ENCODE measurements around the gene MLC1. TPM values are rescaled to one million over a fixed set of nuclear protein-coding genes. Genes with fewer than 3 reads are reported as not detected.

MLC1 gene
- total RNA-seq, 1 donor from 2014 or later = not detected

DNA sequence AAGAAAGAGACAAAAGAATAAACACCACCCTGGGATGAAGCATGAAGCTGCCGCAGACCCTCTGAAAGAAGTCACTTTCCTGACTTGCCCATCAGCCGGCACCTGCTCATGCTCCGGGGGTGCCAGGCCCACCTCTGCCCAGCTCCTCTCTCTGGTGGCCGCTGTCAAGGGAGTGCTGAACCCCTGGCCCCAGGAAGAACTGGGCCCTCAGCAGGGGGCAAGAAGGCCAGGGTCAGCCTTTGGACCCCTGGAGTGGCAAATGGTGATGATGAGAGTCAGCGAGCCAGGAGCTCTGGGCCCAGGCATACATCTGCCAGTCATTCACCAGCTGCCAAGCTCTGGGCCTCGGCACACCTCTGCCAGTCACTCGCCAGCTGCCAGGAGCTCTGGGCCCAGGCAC lies 44.5 kb downstream of the MLC1 start:
- no peaks in the 10 kb centered on the region for H4K20me1 ChIP-seq (ENCODE audit: low read depth)
- H3K4me1 Mint-ChIP-seq = no peaks in the 10 kb centered on the region
- no peak overlapping the region for H3K4me2 ChIP-seq
- H3F3A ChIP-seq (ENCODE audit: low read depth) = no peaks in the 10 kb centered on the region
- H3K79me2 ChIP-seq (ENCODE audit: low read depth) = no peaks in the 10 kb centered on the region
- no peak overlapping the region for H3K4me3 Mint-ChIP-seq
- TF ChIP-seq EZH2phosphoT487 (IDR thresholded peaks at IDR 0.05) (no peak), EZH2 (IDR thresholded peaks at IDR 0.05) (no peak)
- TF ChIP-seq, protein P1, sequence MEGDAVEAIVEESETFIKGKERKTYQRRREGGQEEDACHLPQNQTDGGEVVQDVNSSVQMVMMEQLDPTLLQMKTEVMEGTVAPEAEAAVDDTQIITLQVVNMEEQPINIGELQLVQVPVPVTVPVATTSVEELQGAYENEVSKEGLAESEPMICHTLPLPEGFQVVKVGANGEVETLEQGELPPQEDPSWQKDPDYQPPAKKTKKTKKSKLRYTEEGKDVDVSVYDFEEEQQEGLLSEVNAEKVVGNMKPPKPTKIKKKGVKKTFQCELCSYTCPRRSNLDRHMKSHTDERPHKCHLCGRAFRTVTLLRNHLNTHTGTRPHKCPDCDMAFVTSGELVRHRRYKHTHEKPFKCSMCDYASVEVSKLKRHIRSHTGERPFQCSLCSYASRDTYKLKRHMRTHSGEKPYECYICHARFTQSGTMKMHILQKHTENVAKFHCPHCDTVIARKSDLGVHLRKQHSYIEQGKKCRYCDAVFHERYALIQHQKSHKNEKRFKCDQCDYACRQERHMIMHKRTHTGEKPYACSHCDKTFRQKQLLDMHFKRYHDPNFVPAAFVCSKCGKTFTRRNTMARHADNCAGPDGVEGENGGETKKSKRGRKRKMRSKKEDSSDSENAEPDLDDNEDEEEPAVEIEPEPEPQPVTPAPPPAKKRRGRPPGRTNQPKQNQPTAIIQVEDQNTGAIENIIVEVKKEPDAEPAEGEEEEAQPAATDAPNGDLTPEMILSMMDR (IDR thresholded peaks at IDR 0.05) = no peak
- no peaks in the 10 kb centered on the region for H3K9me3 ChIP-seq (ENCODE audit: low read depth)
- no peak overlapping the region for H3K27ac Mint-ChIP-seq
- no peaks in the 10 kb centered on the region for H3K4me1 ChIP-seq
- no peaks in the 10 kb centered on the region for H3K36me3 ChIP-seq
- peaks cover 16% of the 10 kb centered on the region for H3K27me3 Mint-ChIP-seq (ENCODE audit: insufficient read depth, low read depth)
- H3K27me3 ChIP-seq = no peaks in the 10 kb centered on the region
- H2AFZ ChIP-seq (replicated peaks) = no peak overlapping the region
- no peak overlapping the region for H3K4me3 ChIP-seq
- H3K9me3 Mint-ChIP-seq = peaks cover 22% of the 10 kb centered on the region
- no peak overlapping the region for H3K27ac ChIP-seq
- DNase-seq (ENCODE audit: low spot score) = no peak
- H3K36me3 Mint-ChIP-seq = no peaks in the 10 kb centered on the region
- no peak overlapping the region for H3K9ac ChIP-seq

DNA sequence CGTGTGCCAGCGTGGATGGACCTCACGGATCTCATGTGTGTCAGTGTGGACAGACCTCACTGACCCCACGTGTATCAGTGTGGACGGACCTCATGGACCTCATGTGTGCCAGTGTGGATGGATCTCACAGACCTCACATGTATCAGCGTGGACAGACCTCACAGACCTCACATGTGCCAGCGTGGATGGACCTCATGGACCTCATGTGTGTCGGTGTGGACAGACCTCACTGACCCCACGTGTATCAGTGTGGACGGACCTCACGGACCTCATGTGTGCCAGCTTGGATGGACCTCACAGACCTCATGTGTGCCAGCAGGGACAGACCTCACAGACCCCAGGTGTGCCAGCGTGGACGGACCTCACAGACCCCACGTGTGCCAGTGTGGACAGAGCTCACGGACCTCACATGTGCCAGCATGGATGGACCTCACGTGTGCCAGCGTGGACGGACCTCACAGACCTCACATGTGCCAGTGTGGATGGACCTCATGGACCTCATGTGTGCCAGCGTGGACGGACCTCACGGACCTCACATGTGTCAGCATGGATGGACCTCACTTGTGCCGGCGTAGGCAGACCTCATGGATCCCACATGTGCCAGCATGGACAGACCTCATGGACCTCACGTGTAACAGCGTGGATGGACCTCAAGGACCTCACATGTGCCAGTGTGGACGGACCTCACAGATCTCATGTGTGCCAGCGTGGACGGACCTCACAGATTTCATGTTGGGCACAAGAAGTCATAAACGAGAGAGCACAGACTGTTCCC lies 45.4 kb downstream of the MLC1 start:
- Mint-ChIP-seq H3K36me3 (no peaks in the 10 kb centered on the region), H3K27ac (no peak overlapping the region), H3K9me3 (peaks cover 22% of the 10 kb centered on the region), H3K27me3 (ENCODE audit: insufficient read depth, low read depth) (peaks cover 16% of the 10 kb centered on the region), H3K4me3 (no peak overlapping the region), H3K4me1 (no peaks in the 10 kb centered on the region)
- H3K4me1 ChIP-seq = no peaks in the 10 kb centered on the region
- no peak for TF ChIP-seq EZH2phosphoT487 (IDR thresholded peaks at IDR 0.05)
- no peak for TF ChIP-seq EZH2 (IDR thresholded peaks at IDR 0.05)
- TF ChIP-seq, protein P1 (IDR thresholded peaks at IDR 0.05) = no peak
- no peak overlapping the region for H3K9ac ChIP-seq
- no peak for DNase-seq (ENCODE audit: low spot score)
- H2AFZ ChIP-seq (replicated peaks) = no peak overlapping the region
- H3K27me3 ChIP-seq = no peaks in the 10 kb centered on the region
- no peaks in the 10 kb centered on the region for H3K36me3 ChIP-seq
- H3K27ac ChIP-seq = no peak overlapping the region
- no peaks in the 10 kb centered on the region for H3K79me2 ChIP-seq (ENCODE audit: low read depth)
- H4K20me1 ChIP-seq (ENCODE audit: low read depth) = no peaks in the 10 kb centered on the region
- no peak overlapping the region for H3K4me3 ChIP-seq
- H3K4me2 ChIP-seq = no peak overlapping the region
- no peaks in the 10 kb centered on the region for H3K9me3 ChIP-seq (ENCODE audit: low read depth)
- H3F3A ChIP-seq (ENCODE audit: low read depth) = no peaks in the 10 kb centered on the region

DNA sequence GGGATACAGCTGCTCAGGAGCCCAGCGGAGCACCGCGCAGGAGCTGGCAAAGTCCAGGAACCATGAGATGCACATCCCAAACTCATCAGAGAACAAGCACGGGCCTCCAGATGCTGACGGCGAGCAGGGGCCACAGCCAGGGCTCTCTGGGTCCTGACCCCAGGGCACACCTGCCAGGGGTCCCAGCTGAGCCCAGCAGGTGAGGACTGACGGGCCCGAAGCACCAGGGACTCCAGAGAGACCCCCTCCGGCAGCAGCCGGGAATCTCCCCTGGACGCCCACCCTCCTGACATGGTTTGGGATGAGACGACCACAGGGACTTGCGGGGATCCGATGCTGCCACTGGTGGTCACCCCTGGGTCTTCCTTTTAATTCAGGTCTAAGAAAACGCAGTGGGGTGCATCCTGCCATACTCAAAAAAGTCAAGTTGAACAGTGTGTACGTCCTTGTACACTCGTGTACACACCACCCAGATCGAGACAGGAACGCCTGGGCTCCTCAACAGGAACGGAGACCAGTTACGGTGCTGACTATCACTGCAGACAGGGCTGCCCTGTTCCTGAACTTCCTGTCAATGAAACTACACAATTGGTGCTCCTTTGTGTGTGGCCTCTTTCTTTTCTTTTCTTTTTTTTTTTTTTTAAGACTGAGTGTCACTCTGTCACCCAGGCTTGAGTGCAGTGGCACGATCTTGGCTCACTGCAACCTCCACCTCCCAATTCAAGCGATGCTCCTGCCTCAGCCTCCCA lies 49.1 kb downstream of the MLC1 start:
- Histone ChIP-seq H3K9ac (no peak overlapping the region), H3K4me1 (no peaks in the 10 kb centered on the region), H3K4me2 (no peak overlapping the region), H3K36me3 (no peaks in the 10 kb centered on the region), H3K27ac (no peak overlapping the region), H3F3A (ENCODE audit: low read depth) (no peaks in the 10 kb centered on the region), H3K4me3 (no peak overlapping the region), H3K9me3 (ENCODE audit: low read depth) (no peaks in the 10 kb centered on the region), H3K27me3 (peaks cover 2% of the 10 kb centered on the region), H2AFZ (replicated peaks) (no peak overlapping the region), H4K20me1 (ENCODE audit: low read depth) (no peaks in the 10 kb centered on the region), H3K79me2 (ENCODE audit: low read depth) (no peaks in the 10 kb centered on the region)
- no peaks in the 10 kb centered on the region for H3K36me3 Mint-ChIP-seq
- H3K27ac Mint-ChIP-seq = no peak overlapping the region
- H3K4me1 Mint-ChIP-seq = peaks cover 9% of the 10 kb centered on the region
- H3K27me3 Mint-ChIP-seq (ENCODE audit: insufficient read depth, low read depth) = no peaks in the 10 kb centered on the region
- no peak overlapping the region for H3K4me3 Mint-ChIP-seq
- DNase-seq (ENCODE audit: low spot score) = no peak
- peaks cover 14% of the 10 kb centered on the region for H3K9me3 Mint-ChIP-seq
- no peak for TF ChIP-seq EZH2phosphoT487 (IDR thresholded peaks at IDR 0.05)
- TF ChIP-seq, protein P1 (IDR thresholded peaks at IDR 0.05) = no peak
- no peak for TF ChIP-seq EZH2 (IDR thresholded peaks at IDR 0.05)

Measured in neural progenitor cell (in vitro differentiated cells).